Activated CD8-positive, alpha-beta memory T cell treated with anti-CD3 and anti-CD28 coated beads for 48 hours (primary cell): ENCODE data around the gene OR5T1.

Source experiments
- DNase-seq, 3 experiments: peaks; one replicate each; pipeline ENCODE4 v3.0.0-alpha.2; 2020; ENCODE audit warnings: low read depth in 2 of 3, low spot score in 2 of 3

The OR5T1 gene

GRCh38 chr11:56273854-56274253 lies at the start of gene OR5T1:
Gene OR5T1 (plus strand): TSS chr11:56274154. CDS start chr11:56275639, 1,485 bp downstream.
- no peak for DNase-seq

DNA sequence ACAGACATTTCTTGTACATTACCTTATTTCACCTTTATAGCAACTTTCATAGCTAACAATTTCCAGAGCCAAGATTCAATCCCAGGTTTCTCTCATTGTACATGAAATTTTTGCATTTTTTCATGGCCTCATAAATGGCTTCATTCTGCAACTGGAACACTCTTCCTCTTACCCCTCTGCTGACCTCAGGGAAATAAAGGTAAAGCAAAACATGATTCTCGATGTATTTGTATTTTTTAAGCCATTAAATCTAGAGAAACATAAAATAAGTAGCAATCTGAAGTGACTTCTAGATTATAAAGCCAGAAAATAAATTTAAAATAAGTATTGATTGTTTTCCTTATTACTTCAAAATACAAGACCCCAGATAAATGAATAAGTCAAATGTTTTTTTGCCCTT lies 39.8 kb upstream of the OR5T1 start, which contains the start of gene OR5T2:
TSS of gene OR5T2 (minus strand) at position 101 of the 400 bp plus-strand sequence. CDS start 1,193 bp downstream, outside the sequence.
- DNase-seq, result no peak

- no peak for DNase-seq
Observed at GRCh38 chr11:56251954-56252353, 22.0 kb upstream of the OR5T1 start, which contains the start of gene OR5T3. Gene OR5T3 (plus strand): TSS chr11:56252254. CDS start chr11:56252254, 0 bp downstream.

DNA sequence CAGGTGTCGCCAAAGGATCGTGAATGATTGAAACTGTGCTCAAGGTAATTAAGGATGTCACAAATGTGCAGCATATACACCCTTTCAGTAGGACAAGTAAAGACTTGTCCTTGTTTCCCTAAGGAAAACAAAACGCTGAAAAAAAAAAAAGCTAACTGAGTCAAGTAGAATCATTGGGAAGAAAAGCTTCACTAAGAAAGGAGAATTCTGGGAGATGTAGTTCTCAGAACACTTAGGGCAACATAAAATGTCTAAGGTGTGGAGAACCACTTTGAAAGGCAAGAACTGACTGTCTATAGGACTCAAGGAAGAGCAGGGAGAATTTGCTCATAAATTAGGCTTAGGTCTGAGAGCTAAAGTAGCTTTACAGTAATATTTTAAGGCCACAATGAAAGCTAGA lies 2.9 kb upstream of the OR5T1 start:
- DNase-seq, result no peak

GRCh38 chr11:56292154-56292553 lies 18.2 kb downstream of the OR5T1 start, which contains the start of gene OR8H1:
Gene OR8H1 (minus strand): TSS chr11:56292254. CDS start chr11:56291062, 1,192 bp downstream.
- no peak for DNase-seq

DNA sequence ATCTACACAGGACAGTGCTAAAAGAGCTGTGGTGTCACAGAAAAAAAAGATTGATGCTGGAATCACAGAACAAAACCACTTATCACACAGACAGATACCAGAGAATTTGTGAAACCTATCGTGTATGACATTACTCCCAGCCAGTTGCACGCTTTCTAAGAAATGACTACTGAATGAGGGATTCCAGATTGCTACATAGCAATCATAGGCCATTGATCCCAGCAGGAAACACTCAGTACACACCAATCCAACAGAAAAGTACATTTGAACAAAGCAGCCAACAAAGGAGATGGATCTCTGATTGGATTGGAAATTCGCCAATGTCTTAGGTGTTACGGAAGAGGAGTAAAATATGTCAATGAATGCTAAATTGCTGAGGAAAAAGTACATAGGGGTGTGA lies 22.9 kb downstream of the OR5T1 start:
- DNase-seq, result no peak

- no peak for DNase-seq
Observed at GRCh38 chr11:56307836-56308235, 33.9 kb downstream of the OR5T1 start.

DNA sequence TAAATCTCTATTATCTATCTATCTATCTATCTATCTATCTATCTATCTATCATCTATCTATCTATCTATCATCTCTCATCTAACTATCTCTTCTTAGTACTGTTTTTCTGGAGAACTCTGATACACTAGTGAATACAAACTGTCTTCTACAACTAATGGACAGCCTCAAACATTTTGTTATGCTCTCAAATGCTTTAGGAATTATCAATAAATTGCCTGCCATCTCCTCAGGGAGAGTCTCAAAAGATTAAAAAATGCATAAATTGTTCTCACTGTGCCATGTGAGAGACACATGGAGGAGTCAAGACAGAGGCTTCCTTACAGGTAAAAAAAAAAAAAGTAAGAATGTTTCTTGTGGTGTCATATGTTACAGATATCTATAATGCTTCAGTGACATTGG lies 40.9 kb downstream of the OR5T1 start, which contains the start of gene OR8K3:
TSS of gene OR8K3 (plus strand) at position 301 of the 400 bp plus-strand sequence. CDS start 3,163 bp downstream, outside the sequence.
- DNase-seq, result no peak
